Measurements from ENCODE around the gene CDH5.

CDH5 gene

GRCh38 chr16:66375451-66375850, 9.0 kb downstream of the CDH5 start:
- no peak for DNase-seq

- no peak for DNase-seq
These were observed 9.6 kb downstream of the CDH5 start for GRCh38 chr16:66376114-66376513.

- no peak for DNase-seq
These were observed 10.2 kb downstream of the CDH5 start for GRCh38 chr16:66376577-66377305.

- DNase-seq, result peak; percentile 38
These were observed 10.8 kb downstream of the CDH5 start for GRCh38 chr16:66377324-66377723.

- peak; percentile 21 for DNase-seq
These were observed 12.5 kb downstream of the CDH5 start for GRCh38 chr16:66378741-66379570.

- peak; percentile 8 for DNase-seq
These were observed 13.1 kb downstream of the CDH5 start for GRCh38 chr16:66379571-66379941.

GRCh38 chr16:66380421-66380820, 13.9 kb downstream of the CDH5 start:
- DNase-seq, result no peak

- no peak for DNase-seq
These were observed 15.2 kb downstream of the CDH5 start for GRCh38 chr16:66381585-66382170.

GRCh38 chr16:66382171-66382965, 15.9 kb downstream of the CDH5 start:
- no peak for DNase-seq

GRCh38 chr16:66382966-66383299, 16.4 kb downstream of the CDH5 start:
- no peak for DNase-seq

GRCh38 chr16:66383551-66383950, 17.1 kb downstream of the CDH5 start:
- no peak for DNase-seq

- DNase-seq, result no peak
These were observed 18.9 kb downstream of the CDH5 start for GRCh38 chr16:66385415-66385814.

- DNase-seq, result no peak
These were observed 20.4 kb downstream of the CDH5 start for GRCh38 chr16:66386629-66387622.

- no peak for DNase-seq
These were observed 21.4 kb downstream of the CDH5 start for GRCh38 chr16:66387817-66388332.

GRCh38 chr16:66388350-66389139, 22.1 kb downstream of the CDH5 start:
- DNase-seq, result no peak

- DNase-seq, result no peak
These were observed 23.0 kb downstream of the CDH5 start for GRCh38 chr16:66389256-66390176.

GRCh38 chr16:66390346-66391108, 24.0 kb downstream of the CDH5 start:
- DNase-seq, result no peak

GRCh38 chr16:66391726-66392670, 25.5 kb downstream of the CDH5 start:
- DNase-seq, result no peak

All from activated effector memory CD4-positive, alpha-beta T cell treated with anti-CD3 and anti-CD28 coated beads, Interleukin-2, amount 50 U/mL, for 16 hours (primary cell).